Brain microvascular endothelial cell (primary cell): ENCODE data around the gene BAG3.

Experiments used
- DNase-seq: peaks from one replicate; pipeline ENCODE4 v3.0.0-alpha.2; 2020
- H3K27ac ChIP-seq: fragments of 250-450 bp; sonication (Bioruptor Pico); 2 replicates; pipeline ENCODE4 v1.5.1; 2020; ENCODE audit warnings: mild to moderate bottlenecking, moderate library complexity
- H3K27me3 ChIP-seq: fragments of 250-450 bp; sonication (Bioruptor Pico); replicated peaks from 2 replicates; pipeline ENCODE4 v1.5.1; 2020; ENCODE audit warnings: mild to moderate bottlenecking
- H3K36me3 ChIP-seq: fragments of 250-450 bp; sonication (Bioruptor Pico); replicated peaks from 2 replicates; pipeline ENCODE4 v1.5.1; 2020; ENCODE audit warnings: mild to moderate bottlenecking
- H3K4me3 ChIP-seq: 2 replicates; pipeline ENCODE4 v1.5.1; 2011; ENCODE audit warnings: low read depth, mild to moderate bottlenecking, control low read depth, low read length, moderate library complexity
- in situ Hi-C: cut with HindIII; loops from 2 replicates; pipeline ENCODE4 v1.10.0; 2017; ENCODE audit warnings: low sequenced_read_pairs, low pct_ligation_motif_present
- TF ChIP-seq, protein P1 (sequence below): IDR thresholded peaks from 2 replicates; pipeline ENCODE4 v1.5.1; 2011; ENCODE audit warnings: low read depth, mild to moderate bottlenecking, moderate library complexity, low read length, control low read depth, inconsistent platforms; ENCODE audit errors: missing control alignments

The BAG3 gene

DNA sequence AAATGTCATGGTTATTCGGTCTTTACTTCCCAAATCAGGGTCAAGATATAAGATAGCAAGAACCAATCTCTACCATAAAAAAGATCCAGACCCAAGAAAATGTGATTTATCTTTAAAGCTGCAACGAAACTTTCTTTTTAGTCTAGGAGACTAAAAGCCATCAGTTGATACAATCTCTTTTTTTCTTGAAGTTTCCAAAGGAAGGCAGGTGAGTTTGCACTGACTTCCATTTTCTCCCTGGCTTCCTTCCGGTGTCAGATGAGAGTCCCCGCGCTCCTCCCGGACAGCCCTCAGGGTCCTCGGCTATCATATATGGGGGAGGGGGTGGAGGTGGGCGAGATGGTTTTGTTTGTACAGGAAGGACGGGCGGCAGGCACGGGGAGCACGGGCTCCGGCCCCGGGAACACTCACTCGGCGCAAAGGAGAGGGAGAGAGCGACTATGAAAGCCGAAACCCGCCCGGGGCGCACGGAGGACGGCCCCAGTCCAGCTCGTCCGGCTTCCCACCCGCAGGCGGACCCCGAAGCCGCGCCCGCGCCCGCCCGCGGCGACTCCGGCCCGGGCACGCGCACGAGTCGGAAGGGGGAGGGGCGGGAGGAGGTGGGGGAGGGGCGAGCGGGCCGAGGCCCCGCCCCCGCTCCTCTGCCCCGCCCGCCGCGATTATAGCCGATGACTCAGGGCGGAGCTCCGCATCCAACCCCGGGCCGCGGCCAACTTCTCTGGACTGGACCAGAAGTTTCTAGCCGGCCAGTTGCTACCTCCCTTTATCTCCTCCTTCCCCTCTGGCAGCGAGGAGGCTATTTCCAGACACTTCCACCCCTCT, at the start of gene BAG3:
Gene BAG3 (plus strand): TSS at position 689 of the 822 bp plus-strand sequence. CDS start 296 bp downstream, outside the sequence.
- Histone ChIP-seq H3K36me3 (peaks cover 3% of the 10 kb centered on the region), H3K27me3 (no peaks in the 10 kb centered on the region), H3K27ac (peak within 1 kb of the TSS; percentile 67), H3K4me3 (peak within 1 kb of the TSS; percentile 96)
- TF ChIP-seq, protein P1, sequence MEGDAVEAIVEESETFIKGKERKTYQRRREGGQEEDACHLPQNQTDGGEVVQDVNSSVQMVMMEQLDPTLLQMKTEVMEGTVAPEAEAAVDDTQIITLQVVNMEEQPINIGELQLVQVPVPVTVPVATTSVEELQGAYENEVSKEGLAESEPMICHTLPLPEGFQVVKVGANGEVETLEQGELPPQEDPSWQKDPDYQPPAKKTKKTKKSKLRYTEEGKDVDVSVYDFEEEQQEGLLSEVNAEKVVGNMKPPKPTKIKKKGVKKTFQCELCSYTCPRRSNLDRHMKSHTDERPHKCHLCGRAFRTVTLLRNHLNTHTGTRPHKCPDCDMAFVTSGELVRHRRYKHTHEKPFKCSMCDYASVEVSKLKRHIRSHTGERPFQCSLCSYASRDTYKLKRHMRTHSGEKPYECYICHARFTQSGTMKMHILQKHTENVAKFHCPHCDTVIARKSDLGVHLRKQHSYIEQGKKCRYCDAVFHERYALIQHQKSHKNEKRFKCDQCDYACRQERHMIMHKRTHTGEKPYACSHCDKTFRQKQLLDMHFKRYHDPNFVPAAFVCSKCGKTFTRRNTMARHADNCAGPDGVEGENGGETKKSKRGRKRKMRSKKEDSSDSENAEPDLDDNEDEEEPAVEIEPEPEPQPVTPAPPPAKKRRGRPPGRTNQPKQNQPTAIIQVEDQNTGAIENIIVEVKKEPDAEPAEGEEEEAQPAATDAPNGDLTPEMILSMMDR, result no peak
- in situ Hi-C loops, result no loop called here
- DNase-seq, result peak; percentile 91

DNA sequence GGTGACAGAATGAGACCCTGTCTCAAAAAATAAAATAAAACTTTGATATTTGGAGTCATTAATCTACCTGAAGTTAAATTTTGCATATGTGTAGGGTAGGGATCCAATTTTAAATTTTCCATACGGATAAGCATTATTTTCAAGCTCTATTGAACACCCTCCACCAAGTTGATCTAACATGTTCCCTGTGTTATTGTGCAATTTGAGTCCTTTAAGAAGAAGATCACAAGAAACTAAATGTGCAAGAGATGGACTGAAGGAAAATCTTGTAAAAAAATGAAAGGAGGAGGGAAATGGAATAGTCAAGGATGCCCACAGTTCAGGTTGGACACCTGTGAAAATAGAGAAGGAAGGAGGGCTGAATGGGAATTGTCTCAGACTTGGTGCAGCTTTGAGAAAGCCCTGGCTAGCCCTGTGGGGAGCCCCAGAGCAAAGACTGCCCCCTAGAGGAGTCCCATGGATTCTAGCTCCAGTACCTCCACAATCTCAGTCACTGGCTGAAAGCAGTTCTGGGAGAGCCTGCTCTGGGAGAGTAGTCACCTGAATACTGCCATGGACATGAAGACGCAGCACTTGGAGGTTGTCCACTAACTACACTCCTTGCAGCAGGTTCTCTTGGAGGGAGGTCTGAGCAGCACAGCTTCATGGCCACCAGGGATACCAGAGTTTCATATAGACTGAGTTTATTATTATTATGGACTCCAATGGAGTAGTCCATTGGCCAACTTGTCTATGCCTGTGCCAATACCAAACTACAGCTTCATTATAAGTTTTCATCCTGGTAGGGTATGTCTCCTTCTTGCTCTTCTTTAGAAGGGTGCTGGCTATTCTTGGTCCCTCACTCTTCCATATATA, 48.7 kb upstream of the BAG3 start:
- no peak overlapping the region for H3K4me3 ChIP-seq
- no peaks in the 10 kb centered on the region for H3K27me3 ChIP-seq
- peak; percentile 12 for DNase-seq
- in situ Hi-C loops, result no loop called here
- TF ChIP-seq, protein P1, result peak; percentile 75
- H3K27ac ChIP-seq, result no peak overlapping the region
- no peaks in the 10 kb centered on the region for H3K36me3 ChIP-seq

DNA sequence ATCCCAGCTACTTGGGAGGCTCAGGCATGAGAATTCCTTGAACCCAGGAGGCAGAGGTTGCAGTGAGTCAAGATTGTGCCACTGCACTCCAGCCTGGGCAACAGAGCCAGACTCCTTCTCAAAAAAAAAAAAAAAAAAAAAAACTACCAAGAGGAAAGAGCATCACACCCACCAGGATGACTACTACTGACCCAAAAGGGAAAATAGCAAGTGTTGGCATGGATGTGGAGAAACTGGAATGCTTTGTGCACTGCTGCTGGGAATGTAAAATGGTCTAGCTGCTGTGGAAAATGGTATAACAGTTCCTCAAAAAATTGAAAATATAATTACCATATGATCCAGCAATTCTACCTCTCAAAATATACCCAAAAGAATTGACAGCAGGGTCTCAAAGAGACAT, 46.7 kb upstream of the BAG3 start:
- no peak for DNase-seq
- Histone ChIP-seq H3K4me3 (no peak overlapping the region), H3K36me3 (no peaks in the 10 kb centered on the region), H3K27me3 (no peaks in the 10 kb centered on the region), H3K27ac (no peak overlapping the region)
- in situ Hi-C loops, result no loop called here
- TF ChIP-seq, protein P1, result no peak

DNA sequence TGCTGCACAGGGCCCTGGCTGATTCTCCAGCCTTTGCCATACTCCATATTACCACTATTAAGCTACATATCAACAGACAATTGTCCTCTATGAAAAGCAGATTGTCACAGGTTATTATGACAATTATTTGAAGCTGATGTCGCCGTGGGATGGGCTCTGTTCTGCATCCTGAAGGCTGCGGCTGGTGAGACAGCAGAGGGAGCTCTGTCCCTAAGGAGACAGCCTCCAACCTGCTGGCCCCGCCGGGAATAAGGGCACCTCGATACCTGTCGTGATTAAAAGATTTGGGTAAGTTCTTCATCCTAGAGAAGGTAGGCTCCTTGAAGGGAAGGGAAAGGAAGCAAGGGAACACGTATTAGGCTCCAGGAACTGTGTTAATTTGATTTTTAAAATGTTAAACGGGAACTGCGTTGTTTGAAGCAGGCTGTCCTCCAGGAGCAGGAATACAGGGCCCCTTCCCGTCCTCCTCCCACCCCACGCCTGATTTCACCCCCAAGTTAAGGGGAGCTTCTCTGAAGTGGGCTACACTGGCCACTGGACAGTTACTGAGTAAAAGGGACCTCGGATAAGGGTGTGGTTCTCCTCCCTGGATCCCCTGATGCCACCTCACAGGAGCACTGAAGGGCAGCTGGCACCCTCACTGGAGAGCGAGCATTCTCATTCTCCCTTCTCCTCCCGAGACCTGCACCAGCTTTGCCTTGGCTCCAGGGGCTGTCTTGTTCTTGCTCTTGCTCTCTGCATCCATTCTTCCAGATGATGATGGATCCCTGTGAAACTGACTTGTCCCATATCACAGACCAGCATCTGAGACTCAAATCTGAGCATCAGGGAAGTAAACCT, 42.6 kb upstream of the BAG3 start:
- Histone ChIP-seq H3K27me3 (no peaks in the 10 kb centered on the region), H3K4me3 (no peak overlapping the region), H3K27ac (no peak overlapping the region), H3K36me3 (no peaks in the 10 kb centered on the region)
- TF ChIP-seq, protein P1, result peak; percentile 89
- in situ Hi-C loops, result no loop called here
- peak; percentile 8 for DNase-seq

DNA sequence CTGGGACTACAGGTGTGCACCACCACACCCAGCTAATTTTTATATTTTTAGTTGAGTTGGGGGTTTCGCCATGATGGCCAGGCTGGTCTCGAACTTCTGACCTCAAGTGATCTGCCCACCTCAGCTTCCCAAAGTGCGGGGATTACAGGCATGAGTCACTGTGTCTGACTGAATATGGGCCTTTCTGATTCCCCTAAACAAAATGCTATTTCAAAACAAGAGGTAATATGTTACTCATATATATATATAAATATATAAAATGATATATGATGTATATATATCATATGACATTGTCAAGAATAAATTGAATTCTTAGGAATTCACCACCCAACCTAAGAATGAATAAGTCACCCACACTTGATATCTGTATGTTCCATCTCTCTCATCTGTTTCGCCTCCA, 41.7 kb upstream of the BAG3 start:
- Histone ChIP-seq H3K27me3 (no peaks in the 10 kb centered on the region), H3K36me3 (no peaks in the 10 kb centered on the region), H3K4me3 (no peak overlapping the region), H3K27ac (no peak overlapping the region)
- in situ Hi-C loops, result no loop called here
- no peak for DNase-seq
- TF ChIP-seq, protein P1, result no peak
